HCT116 (cell line): ENCODE data around the gene PARVB. TPM values are rescaled to one million over a fixed set of nuclear protein-coding genes. Genes with fewer than 3 reads are reported as not detected.

Source experiments
- ATAC-seq: fragments of 200-7000 bp; cut with Tn5 transposase; 2 replicates; pipeline ENCODE4 v1.9.1; 2020; ENCODE audit warnings: mild to moderate bottlenecking, moderate library complexity
- BruUV-seq: library from RNA; stranded (reverse); fragments of 400-500 nt; replicated peaks from 2 replicates; lab custom pipeline; 2021; lab: Mats Ljungman, UMichigan
- CTCF ChIA-PET: fragments of 300-600 bp; sonication (Branson Sonifier 250); formaldehyde crosslinking; loops from one replicate; lab custom pipeline; 2021; ENCODE audit warnings: antibody characterized with exemption; lab: Charles Lee
- POLR2A ChIA-PET: fragments of 300-600, 350-600 bp; sonication (Branson Sonifier 250); formaldehyde crosslinking; loops from one replicate; lab custom pipeline; 2021; ENCODE audit warnings: antibody characterized with exemption; lab: Charles Lee
- RAD21 ChIA-PET, 2 experiments: fragments of 300-600 bp; sonication (Branson Sonifier 250); formaldehyde crosslinking; loops; one replicate each; lab custom pipeline; 2023; ENCODE audit warnings: low total read pairs in 2 of 2; ENCODE audit not compliant: uncharacterized antibody in 2 of 2, unreplicated experiment in 2 of 2, low non-redundant PET in 1 of 2; lab: Charles Lee
- DNase-seq: peaks from one replicate; pipeline ENCODE4 v3.0.0-alpha.2; 2010; ENCODE audit warnings: low read depth, low spot score
- H2AFZ ChIP-seq: fragments of 200-600 bp; shearing (Covaris generic), sonication (generic); 2 replicates; pipeline ENCODE4 v1.6.1; 2017; ENCODE audit warnings: low read depth, mixed run types, mixed read lengths, antibody characterized with exemption, low read length; ENCODE audit not compliant: poor library complexity, severe bottlenecking
- H3K27ac ChIP-seq: 2 replicates; pipeline ENCODE4 v1.5.1; 2012; ENCODE audit warnings: low read depth, low read length
- H3K27me3 ChIP-seq: fragments of 200-600 bp; sonication (generic); 2 replicates; pipeline ENCODE4 v1.6.1; 2016; ENCODE audit warnings: mixed run types, low read length, mixed read lengths; ENCODE audit not compliant: insufficient read depth
- H3K36me3 ChIP-seq, 2 experiments: fragments of 200-500 bp in 1 of 2; fragments of 200-600 bp in 1 of 2; sonication (Bioruptor generic) in 1 of 2; sonication (generic) in 1 of 2; 2 replicates each; pipeline versions ENCODE4 v1.5.1 to v1.6.1; 2014 to 2016; ENCODE audit warnings: low read length in 2 of 2, inconsistent platforms in 1 of 2, mixed read lengths in 1 of 2, mixed run types in 1 of 2; ENCODE audit not compliant: insufficient read depth in 2 of 2, control insufficient read depth in 1 of 2
- H3K4me1 ChIP-seq, 2 experiments: fragments of 200-600 bp in 1 of 2; sonication (generic) in 1 of 2; 2 replicates each; pipeline versions ENCODE4 v1.5.1 to v1.6.1; 2012 to 2017; ENCODE audit warnings: low read length in 2 of 2, inconsistent platforms in 1 of 2, mild to moderate bottlenecking in 1 of 2, mixed read lengths in 1 of 2, mixed run types in 1 of 2, moderate library complexity in 1 of 2; ENCODE audit not compliant: insufficient read depth in 2 of 2, control insufficient read depth in 1 of 2
- H3K4me2 ChIP-seq: fragments of 200-600 bp; sonication (generic); 2 replicates; pipeline ENCODE4 v1.6.1; 2017; ENCODE audit warnings: mixed run types, low read length, mixed read lengths
- H3K4me3 ChIP-seq, 2 experiments: fragments of 200-600 bp in 1 of 2; sonication (generic) in 1 of 2; replicated peaks in 1 of 2; 2 replicates each; pipeline ENCODE4 v1.5.1; 2011 to 2016; ENCODE audit warnings: low read length in 2 of 2, control low read depth in 1 of 2, low read depth in 1 of 2, mild to moderate bottlenecking in 1 of 2, mixed read lengths in 1 of 2, mixed run types in 1 of 2
- H3K79me2 ChIP-seq: fragments of 200-600 bp; sonication (generic); 2 replicates; pipeline ENCODE4 v1.6.1; 2017; ENCODE audit warnings: mild to moderate bottlenecking, mixed run types, low read length, moderate library complexity, mixed read lengths; ENCODE audit not compliant: insufficient read depth
- H3K9ac ChIP-seq: fragments of 200-600 bp; sonication (generic); 2 replicates; pipeline ENCODE4 v1.6.1; 2016; ENCODE audit warnings: low read length, mixed read lengths
- H3K9me2 ChIP-seq: fragments of 200-600 bp; sonication (generic), shearing (Covaris generic); 2 replicates; pipeline ENCODE4 v1.6.1; 2017; ENCODE audit warnings: mixed run types, mild to moderate bottlenecking, moderate library complexity; ENCODE audit not compliant: insufficient read depth
- H3K9me3 ChIP-seq, 2 experiments: fragments of 200-500 bp in 1 of 2; fragments of 200-600 bp in 1 of 2; sonication (Bioruptor generic) in 1 of 2; sonication (generic) in 1 of 2; 2 replicates each; pipeline ENCODE4 v1.6.1; 2014 to 2017; ENCODE audit warnings: low read length in 2 of 2, mixed read lengths in 2 of 2, inconsistent platforms in 1 of 2, low read depth in 1 of 2, mild to moderate bottlenecking in 1 of 2, mixed run types in 1 of 2, moderate library complexity in 1 of 2; ENCODE audit not compliant: control insufficient read depth in 1 of 2, insufficient read depth in 1 of 2
- H4K20me1 ChIP-seq: fragments of 200-600 bp; sonication (generic), shearing (Covaris generic); 2 replicates; pipeline ENCODE4 v1.6.1; 2017; ENCODE audit warnings: mixed run types, mild to moderate bottlenecking, moderate library complexity; ENCODE audit not compliant: insufficient read depth
- CBX3 ChIP-seq: IDR thresholded peaks from 2 replicates; pipeline ENCODE4 v1.6.1; 2012; ENCODE audit warnings: low read depth
- TCF7L2 ChIP-seq: IDR thresholded peaks from 2 replicates; pipeline ENCODE4 v1.7.0; 2011; ENCODE audit warnings: borderline replicate concordance, inconsistent platforms; ENCODE audit not compliant: insufficient read depth, insufficient read length; ENCODE audit errors: extremely low read depth
- intact Hi-C: fragments of 100-400 bp; cut with micrococcal nuclease; formaldehyde crosslinking; loops from 2 replicates; pipeline ENCODE4 v1.10.0; 2022
- total RNA-seq: library from RNA; stranded (reverse); gene quantifications from one replicate; pipeline ENCODE4 v1.2.1, GENCODE V29; 2021; ENCODE audit not compliant: unreplicated experiment
- TF ChIP-seq, protein P1 (sequence below), 3 experiments: fragments of 200-600 bp in 1 of 3; sonication (generic) in 1 of 3; IDR thresholded peaks in 2 of 3; conservative IDR thresholded peaks in 1 of 3; 2 replicates each; pipeline ENCODE4 v1.5.1; 2012 to 2017; ENCODE audit warnings: low read depth in 2 of 3, low read length in 2 of 3, antibody characterized with exemption in 1 of 3, borderline replicate concordance in 1 of 3, control low read depth in 1 of 3, mild to moderate bottlenecking in 1 of 3, mixed read lengths in 1 of 3, mixed run types in 1 of 3, moderate library complexity in 1 of 3; ENCODE audit not compliant: insufficient read depth in 1 of 3
- TF ChIP-seq, protein P2 (sequence below): IDR thresholded peaks from 2 replicates; pipeline ENCODE4 v1.6.1; 2012; ENCODE audit warnings: low read depth
- TF ChIP-seq, protein P3 (sequence below): IDR thresholded peaks from 2 replicates; pipeline ENCODE4 v1.6.1; 2012

PARVB gene
- total RNA-seq, 1 experiment from 2014 or later: 21.4 TPM

DNA sequence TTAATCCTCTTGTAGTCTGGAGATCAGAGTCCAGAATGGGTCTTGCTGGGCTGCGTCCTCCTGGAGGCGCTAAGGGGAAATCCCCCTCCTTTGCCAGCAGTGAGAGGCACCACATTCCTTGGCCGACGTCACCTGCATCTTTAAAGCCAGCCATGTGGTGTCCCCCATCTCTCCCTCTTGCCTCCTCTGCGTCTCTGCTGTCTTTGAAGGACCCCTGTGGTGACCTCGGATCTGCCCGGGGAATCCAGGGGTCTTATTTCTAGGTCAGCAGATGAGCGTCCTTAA lies 27.2 kb upstream of the PARVB start:
- H3K4me1 ChIP-seq: no peaks in the 10 kb centered on the region
- BruUV-seq: no TSS peak
- H3K27me3 ChIP-seq: no peaks in the 10 kb centered on the region
- peaks cover 14 to 28% of the 10 kb centered on the region in 2 experiments; a peak in 3 of 4 replicates for H3K36me3 ChIP-seq
- DNase-seq: no peak
- ATAC-seq: no peak
- ChIA-PET CTCF (no interaction called here), POLR2A (no interaction called here), RAD21 (no interaction called here)
- H3K27ac ChIP-seq: no peak overlapping the region
- no peaks in the 10 kb centered on the region for H4K20me1 ChIP-seq
- TF ChIP-seq CBX3 (no peak), TCF7L2 (no peak)
- TF ChIP-seq, protein P1, sequence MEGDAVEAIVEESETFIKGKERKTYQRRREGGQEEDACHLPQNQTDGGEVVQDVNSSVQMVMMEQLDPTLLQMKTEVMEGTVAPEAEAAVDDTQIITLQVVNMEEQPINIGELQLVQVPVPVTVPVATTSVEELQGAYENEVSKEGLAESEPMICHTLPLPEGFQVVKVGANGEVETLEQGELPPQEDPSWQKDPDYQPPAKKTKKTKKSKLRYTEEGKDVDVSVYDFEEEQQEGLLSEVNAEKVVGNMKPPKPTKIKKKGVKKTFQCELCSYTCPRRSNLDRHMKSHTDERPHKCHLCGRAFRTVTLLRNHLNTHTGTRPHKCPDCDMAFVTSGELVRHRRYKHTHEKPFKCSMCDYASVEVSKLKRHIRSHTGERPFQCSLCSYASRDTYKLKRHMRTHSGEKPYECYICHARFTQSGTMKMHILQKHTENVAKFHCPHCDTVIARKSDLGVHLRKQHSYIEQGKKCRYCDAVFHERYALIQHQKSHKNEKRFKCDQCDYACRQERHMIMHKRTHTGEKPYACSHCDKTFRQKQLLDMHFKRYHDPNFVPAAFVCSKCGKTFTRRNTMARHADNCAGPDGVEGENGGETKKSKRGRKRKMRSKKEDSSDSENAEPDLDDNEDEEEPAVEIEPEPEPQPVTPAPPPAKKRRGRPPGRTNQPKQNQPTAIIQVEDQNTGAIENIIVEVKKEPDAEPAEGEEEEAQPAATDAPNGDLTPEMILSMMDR (IDR thresholded peaks at IDR 0.05 in 2 of 3, conservative IDR thresholded peaks at IDR 0.05 in 1 of 3; ENCODE audit: borderline replicate concordance in 1 of 3, insufficient read depth in 1 of 3, low read depth in 2 of 3, low read length in 2 of 3): no peak
- TF ChIP-seq, protein P2, sequence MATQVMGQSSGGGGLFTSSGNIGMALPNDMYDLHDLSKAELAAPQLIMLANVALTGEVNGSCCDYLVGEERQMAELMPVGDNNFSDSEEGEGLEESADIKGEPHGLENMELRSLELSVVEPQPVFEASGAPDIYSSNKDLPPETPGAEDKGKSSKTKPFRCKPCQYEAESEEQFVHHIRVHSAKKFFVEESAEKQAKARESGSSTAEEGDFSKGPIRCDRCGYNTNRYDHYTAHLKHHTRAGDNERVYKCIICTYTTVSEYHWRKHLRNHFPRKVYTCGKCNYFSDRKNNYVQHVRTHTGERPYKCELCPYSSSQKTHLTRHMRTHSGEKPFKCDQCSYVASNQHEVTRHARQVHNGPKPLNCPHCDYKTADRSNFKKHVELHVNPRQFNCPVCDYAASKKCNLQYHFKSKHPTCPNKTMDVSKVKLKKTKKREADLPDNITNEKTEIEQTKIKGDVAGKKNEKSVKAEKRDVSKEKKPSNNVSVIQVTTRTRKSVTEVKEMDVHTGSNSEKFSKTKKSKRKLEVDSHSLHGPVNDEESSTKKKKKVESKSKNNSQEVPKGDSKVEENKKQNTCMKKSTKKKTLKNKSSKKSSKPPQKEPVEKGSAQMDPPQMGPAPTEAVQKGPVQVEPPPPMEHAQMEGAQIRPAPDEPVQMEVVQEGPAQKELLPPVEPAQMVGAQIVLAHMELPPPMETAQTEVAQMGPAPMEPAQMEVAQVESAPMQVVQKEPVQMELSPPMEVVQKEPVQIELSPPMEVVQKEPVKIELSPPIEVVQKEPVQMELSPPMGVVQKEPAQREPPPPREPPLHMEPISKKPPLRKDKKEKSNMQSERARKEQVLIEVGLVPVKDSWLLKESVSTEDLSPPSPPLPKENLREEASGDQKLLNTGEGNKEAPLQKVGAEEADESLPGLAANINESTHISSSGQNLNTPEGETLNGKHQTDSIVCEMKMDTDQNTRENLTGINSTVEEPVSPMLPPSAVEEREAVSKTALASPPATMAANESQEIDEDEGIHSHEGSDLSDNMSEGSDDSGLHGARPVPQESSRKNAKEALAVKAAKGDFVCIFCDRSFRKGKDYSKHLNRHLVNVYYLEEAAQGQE: no peak
- TF ChIP-seq, protein P3, sequence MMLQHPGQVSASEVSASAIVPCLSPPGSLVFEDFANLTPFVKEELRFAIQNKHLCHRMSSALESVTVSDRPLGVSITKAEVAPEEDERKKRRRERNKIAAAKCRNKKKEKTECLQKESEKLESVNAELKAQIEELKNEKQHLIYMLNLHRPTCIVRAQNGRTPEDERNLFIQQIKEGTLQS: no peak
- no peaks in the 10 kb centered on the region for H3K9me3 ChIP-seq
- intact Hi-C loops: no loop called here
- H2AFZ ChIP-seq: no peak overlapping the region
- H3K79me2 ChIP-seq: no peaks in the 10 kb centered on the region
- no peak overlapping the region for H3K9ac ChIP-seq
- no peak overlapping the region for H3K4me2 ChIP-seq
- no peaks in the 10 kb centered on the region for H3K9me2 ChIP-seq
- H3K4me3 ChIP-seq: no peak overlapping the region
